ENCODE data around the gene CDC14A.
"Not testable (repeated sequence)": the region's sequence is repeated elsewhere in the genome, so short reads cannot be mapped to it uniquely, and the experiment has no call there.

CDC14A gene

DNA sequence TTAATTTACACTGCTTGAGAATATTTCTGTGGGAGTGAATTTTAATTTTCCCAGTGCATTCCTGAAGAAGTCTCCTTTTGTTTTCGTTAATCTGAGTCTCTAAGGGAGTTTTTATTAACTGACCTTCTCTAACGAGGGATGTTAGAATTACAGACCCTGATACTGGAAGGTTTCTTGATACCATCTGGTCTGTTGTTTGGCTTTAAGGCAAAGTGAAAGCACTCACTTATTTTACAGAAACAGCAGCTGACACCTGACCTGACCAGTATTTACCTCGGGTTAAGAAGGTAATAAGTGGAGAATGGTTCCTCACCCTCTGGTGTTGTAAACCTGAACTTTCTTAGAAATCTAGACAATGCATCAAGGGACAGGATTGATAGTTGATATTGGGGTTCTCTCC lies 12.4 kb downstream of the CDC14A start:
- peak; percentile 15 for DNase-seq

DNA sequence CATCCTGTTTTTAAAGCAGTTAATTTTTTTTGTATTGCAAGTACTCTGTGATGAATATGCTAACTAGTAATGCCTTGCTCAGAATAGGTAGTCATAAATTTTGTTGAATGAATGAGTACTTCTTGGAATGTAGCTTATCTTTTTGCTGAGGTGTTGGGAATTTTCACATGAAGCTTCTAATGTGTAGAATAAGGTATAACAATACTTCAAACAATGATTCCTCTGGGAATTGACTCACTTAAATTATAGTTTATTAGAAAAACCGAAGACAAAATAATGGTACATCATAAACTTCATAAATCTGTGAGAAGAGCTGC lies 13.9 kb downstream of the CDC14A start:
- no peak for DNase-seq

DNA sequence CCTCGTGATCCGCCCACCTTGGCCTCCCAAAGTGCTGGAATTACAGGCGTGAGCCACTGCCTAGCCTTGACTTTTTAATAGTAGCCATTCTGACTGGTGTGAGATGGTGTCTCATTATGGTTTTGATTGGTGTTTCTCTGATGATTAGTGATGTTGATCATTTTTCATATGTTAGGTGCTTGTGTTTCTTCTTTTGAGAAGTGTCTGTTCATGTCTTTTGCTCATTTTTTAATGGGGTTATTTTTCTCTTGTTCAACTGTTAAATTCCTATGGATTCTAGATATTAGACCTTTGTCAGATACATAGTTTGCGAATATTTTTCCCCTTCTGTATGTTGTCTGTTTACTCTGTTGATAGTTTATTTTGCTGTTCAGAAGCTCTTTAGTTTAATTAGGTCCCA lies 17.0 kb downstream of the CDC14A start:
- DNase-seq, result not testable (repeated sequence)

DNA sequence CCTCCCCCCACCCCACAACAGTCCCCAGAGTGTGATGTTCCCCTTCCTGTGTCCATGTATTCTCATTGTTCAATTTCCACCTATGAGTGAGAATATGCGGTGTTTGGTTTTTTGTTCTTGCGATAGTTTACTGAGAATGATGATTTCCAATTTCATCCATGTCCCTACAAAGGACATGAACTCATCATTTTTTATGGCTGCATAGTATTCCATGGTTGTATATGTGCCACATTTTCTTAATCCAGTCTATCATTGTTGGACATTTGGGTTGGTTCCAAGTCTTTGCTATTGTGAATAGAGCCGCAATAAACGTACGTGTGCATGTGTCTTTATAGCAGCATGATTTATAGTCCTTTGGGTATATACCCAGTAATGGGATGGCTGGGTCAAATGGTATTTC lies 21.6 kb downstream of the CDC14A start:
- not testable (repeated sequence) for DNase-seq

DNA sequence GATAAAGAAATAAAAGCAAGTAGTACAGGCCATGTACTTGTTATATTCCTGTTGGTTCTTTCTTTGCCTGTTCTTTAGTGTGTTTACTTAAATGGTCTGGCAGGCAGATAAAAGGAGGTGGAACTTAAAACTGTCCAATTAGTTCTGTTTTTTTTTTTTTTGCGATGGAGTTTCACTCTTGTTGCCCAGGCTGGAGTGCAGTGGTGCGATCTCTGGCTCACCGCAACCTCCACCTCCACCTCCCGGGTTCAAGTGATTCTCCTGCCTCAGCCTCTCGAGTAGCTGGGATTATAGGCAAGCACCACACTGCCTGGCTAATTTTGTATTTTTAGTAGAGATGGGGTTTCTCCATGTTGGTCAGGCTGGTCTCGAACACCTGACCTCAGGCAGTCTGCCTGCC lies 24.6 kb downstream of the CDC14A start:
- DNase-seq, result not testable (repeated sequence)

DNA sequence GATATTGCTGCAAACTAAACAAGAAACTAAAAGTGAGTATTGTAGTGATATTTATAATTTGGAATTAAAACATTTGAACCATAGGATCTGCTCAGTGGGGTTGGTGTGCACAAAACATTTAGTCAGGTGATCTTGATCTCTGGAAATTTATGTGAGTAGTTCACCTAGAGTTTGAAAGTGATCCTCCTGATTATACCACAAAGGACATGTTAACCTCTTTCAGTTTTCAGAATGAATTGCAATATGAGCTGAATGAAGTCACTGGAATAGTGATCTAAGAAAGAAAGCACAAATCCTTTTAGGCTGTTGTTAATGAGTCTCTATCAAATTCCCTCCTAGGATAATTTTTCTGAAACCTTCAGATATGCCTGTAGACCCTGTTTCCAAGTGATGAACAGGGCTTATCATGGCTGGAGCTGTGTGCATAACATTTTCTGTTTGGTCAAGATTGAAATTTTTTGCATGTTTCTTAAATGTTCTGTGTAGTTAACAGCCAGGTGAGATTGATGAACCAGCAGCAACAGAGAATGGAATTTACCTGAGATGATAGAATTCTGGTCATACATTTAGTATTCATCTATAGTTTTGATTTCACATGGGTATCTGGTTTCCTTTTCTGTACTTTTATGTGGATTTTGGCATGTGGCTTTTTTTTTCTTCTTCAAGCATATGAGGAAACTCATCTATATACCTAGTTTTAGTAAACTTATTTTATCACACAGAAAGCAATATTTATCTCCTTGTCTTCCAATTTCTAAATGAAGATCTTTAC lies 25.5 kb downstream of the CDC14A start:
- DNase-seq, result no peak

DNA sequence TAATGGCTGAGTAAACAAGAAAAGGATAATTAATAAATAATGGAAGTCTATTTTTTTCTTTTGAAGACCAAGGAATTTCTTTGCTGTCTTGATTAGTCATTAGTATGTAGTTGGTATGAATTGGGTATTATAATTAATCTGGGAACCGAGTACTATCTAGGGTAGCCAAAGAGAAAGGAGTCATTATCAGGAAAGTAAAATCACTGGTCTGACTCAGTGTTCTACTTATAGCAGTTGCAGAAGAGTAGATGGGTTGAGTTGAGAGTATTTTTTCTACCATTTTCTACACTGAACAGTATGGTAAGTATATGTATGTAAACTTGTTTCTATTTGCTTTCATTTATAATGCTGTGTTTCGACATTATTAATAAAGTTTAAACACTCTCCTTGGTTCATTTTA lies 26.6 kb downstream of the CDC14A start:
- DNase-seq, result no peak

DNA sequence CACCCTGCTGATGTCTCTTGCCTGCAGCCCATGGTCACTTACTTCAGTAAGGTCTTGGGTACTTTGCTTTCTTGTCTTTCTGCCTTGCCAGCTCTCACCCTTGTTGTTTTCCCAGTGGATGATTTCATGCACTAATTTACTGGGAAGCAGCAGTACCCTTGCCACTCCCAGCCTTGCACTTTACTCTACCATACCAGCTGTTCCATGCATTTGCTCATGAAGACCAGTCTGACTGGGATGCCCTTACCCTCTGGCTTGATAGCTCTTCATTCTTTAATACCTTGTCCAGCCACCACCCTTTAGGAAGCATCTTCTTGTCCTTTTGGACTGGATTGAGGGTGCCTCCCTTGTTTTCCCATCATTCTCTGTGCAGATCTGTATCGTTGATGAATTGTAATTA lies 28.3 kb downstream of the CDC14A start:
- DNase-seq, result no peak

DNA sequence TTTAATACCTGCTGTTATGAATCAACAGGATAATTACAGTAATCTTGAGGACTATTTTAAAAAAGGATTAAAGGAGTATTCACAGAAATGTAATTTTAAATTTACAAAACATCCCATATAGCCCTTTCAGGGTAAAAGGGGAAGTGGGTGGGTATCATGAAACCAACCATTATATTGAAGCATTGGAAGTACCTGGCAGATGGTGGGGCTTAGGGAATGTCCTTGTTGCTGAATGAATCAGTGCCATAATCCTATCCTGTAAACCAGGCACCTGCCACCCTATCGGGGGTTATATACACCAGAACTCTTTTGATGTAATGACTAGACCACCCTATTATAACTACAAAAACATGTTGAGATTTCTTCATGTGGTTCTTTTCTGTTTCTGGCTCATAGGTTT lies 30.4 kb downstream of the CDC14A start:
- no peak for DNase-seq

DNA sequence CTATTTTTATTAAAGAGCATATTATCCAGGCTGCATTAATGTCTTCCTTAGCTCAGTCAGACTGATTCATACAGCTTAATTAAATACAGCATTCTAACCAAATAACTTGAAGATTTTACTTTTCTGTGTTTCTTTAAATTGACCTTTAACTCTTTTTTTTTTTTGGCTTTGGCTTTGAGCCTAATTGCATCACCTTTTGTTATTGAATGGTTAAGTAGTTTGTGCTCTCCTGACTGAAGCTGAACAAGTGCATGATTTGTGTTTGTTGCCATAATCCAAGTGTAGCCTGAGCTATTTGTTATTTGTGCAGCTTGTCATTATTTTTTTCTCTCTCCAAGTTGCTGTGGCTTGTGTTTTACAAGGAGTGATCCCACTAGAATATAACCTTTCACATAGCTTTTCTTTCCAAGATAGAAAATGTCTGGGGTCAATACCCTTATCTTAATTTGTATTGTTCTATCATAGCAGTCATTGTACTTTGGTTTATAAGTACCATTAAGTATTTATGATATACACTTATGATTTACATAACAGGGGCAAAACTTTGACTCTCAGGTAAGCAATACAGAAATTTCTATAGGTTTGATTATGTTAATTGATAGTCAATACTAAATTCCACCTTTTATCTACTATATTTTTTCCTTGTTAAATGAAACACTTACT lies 31.6 kb downstream of the CDC14A start:
- DNase-seq, result no peak

DNA sequence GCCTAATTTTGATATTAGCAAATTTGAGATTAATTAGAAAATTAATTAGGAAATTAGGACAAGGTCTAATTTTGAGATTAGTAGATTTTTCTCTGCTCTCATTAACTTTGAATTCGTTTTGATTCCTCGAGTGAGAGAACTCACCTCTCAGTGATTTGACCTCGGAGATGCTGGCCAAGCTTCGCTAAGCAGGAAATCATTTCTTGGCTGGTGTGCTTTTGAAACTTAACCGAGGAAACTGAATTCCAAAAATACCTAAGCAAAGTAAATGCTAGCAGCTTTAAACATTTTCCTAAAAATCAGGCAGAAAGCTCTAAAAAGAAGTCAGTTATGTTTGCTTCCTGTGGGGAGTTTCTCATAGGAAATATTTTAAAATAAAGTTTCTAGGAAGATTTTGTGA lies 34.9 kb downstream of the CDC14A start:
- no peak for DNase-seq

DNA sequence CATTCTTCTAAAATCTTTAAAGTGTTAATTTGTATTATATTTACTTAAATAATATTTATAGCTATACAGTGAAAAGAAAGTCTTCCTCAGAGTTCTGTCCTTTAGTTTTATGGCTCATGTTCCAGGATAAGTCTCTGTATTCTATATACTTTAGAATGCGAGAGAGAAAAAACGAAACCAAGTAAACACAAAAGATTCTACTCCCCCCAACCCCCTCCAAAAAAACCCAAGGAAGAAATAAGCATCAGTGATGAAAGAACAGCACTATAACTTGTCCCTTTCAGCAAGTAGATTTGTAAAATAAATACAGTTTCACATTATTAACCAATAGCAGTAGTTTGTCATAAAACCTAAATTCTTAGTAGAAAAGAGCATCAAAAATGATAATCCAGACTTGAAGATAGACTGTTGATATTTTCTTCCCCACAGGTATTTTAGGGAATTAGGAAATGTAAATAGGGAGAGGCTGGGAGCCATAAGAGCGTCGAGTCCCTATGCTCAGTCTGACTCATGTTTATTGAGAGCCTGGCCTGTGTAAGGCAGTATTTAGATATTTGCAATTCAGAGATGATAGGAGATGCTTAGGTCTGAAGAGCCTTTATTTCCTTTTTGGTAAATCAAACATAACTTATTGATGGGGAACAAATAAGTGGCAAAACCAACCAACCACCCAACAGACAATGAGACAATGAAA lies 35.5 kb downstream of the CDC14A start:
- no peak for DNase-seq

DNA sequence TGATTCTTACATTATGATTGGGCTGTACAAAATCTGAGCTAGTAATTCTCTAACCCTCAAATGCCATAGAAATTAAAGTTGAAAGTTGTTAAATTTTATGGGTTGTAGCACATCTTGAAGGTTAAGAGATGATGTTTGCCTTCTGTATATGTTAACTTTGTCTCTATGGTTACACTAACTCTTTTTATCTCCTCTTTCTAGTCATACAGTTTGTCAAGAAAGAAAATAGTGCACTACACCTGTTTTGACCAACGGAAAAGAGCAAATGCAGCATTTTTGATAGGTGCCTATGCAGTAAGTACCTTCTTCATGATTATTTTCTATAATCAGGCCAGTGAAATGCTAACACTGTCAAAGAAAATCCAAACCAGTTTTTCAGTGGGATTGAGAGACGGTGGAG lies 38.2 kb downstream of the CDC14A start:
- no peak for DNase-seq

DNA sequence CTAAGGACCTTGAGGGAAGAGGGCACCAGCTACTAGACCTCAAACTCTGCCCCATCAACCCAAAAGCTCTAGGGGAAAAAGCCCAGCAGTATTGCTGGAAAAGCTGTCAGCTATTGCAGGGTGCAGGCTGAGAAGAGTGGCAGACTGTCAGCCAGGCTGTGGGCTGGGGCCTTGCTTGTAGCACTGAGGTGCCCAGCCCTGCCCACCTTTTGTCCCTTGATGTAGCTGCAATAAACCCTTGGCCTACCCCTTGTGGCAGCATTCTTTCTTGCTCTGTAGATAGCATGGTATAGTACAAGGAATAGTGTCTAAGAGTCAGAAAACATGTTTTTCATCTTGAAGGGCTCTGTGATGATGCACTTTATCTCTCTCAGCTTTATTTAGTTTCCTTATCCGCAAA lies 39.4 kb downstream of the CDC14A start:
- DNase-seq, result no peak

DNA sequence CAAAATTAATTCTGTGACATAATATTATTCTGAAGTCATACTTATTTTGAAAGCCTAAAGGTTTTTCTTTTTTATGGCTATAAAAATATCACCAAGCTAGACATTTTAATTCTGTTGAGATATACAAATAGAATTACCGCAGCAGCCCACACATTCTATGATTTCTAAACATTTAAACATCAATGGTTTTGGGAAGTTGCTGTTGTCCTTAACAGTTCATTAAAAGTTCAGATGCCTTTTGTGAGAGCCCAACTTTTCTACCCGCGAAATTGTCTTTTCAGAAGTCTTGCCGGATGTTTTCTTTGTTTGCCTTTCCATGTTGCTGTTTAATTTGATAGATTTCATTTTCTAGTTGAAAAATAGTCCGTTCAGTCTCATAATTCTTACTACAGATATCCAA lies 40.5 kb downstream of the CDC14A start:
- DNase-seq, result no peak

DNA sequence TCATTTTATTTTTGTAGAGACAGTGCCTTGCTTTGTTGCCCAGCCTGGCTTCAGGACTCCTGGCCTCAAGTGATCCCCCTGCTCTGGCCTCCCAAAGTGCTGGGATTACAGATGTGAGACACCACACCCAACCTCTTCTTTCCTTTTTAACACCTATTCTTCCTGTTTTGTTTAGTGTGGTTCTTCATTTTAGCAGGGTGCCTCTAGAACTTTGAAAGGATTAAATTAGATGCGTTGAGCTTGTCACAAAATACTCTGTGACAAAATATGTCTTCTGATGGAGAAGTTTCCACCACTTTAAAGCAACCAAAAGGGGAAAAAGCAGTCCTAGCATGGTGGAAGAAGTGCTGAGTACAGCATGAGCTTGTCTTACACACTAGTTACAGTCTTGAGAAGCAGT lies 42.0 kb downstream of the CDC14A start:
- no peak for DNase-seq

DNA sequence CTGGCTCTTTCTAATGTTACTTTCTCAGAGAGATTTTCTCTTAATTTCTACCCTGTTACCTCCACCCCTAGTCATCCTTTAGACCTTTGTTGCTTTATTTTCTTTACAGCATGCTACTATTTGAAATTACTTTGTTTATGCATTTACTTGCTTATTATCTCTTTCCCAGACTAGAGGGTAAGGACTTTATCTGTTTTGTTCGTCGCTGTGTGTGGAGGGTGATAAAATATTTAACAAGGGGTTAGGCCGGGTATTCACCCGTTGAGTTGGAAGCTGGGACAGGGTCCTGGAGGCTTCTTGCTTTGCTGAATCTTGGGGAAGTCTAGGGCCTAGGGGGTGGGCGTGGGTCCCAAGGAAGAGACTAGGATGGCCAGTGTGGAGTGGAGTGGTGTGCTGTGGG lies 43.6 kb downstream of the CDC14A start:
- DNase-seq, result peak; percentile 37

DNA sequence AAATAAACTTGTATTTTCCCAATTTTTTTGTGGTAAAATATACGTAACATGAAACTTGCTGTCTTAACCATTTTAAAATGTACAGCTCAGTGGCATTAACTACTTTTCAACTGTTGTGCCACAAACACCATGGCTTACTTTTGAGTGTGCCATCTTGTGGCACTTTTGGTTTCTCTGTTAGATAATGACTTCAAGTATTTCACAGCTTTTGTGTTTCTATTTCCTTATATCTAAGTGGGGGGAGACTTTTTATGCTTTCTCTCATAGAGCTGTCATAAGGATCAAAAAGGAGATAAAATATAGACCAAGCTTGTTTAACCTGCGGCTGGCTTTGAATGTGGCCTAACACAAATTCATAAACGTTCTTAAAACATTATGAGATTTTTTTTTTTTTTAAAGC lies 44.3 kb downstream of the CDC14A start:
- DNase-seq, result peak; percentile 55

DNA sequence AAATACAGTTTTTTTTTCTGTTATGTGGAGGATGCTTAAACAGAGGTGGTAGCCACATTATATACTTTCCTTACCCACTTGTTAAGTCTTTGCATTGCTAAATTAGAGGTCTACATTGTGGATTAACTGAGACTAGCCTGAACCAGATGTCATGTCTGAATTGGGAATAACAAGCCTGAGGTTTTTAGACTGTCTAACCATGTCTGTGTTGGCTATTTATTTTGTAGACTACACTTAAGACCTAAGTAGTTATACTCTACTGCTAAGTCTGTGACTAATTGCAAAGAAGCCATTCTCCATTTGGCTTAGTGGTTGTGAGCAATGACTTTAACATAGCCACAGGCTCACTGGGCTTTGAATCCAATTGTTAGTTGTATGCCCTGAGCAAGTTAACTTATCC lies 45.4 kb downstream of the CDC14A start:
- DNase-seq, result no peak

DNA sequence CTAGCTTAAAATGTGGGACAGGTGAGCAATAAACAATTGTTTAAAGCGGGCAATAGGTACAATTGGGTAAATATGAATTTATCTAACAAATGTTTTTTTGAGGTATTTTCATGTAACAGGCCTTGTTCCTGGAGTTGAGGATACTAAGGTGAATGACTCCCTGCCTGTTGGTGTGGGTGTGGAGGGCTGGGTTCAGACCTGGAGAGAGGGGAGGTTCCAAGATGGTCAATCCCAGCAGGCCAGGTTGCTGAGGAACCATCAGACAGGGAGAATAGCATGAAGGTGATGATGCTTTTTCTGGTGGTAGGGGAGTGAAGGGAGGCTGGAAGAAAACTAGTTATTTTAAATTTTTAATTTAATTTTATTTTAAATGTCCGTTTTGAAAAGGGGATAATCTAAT lies 46.3 kb downstream of the CDC14A start:
- DNase-seq, result no peak

DNA sequence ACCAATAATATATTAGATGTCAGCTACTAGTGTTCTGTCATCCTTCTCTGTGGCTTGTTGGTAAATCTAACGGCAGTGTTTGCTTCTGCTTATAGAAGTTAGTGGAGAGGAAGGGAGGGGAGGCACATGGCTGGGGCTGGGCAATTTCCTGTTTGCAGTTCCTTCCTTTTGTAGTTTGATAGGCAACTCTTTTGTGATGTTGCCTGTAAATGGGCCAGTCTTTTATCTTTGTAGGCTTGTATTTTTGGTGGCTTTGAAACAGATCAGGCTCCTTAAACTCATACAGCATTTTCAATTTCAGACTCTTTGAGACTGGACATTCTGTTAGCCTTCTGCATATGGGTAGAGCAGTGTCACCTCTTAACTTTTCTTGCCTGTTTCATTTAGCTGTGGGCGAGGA lies 48.1 kb downstream of the CDC14A start:
- DNase-seq, result peak; percentile 91

DNA sequence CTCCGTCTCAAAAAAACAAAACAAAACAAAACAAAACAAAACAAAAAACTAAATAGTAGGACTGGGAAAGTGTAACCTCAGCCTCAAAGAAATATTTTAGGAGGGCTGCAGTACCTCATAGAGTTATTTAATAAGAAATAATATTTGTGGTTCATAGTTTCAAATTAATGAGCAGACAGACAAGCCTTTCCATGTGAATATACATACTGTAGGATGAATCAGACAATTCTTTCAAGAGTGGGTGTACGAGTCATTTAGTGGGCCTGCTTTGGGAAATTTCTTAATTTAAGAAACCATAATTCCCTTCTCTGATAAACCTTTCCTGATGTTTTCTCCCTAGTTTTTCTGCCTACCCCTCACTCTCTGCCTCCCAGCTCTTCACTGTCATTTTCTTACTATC lies 52.5 kb downstream of the CDC14A start:
- DNase-seq, result no peak

DNA sequence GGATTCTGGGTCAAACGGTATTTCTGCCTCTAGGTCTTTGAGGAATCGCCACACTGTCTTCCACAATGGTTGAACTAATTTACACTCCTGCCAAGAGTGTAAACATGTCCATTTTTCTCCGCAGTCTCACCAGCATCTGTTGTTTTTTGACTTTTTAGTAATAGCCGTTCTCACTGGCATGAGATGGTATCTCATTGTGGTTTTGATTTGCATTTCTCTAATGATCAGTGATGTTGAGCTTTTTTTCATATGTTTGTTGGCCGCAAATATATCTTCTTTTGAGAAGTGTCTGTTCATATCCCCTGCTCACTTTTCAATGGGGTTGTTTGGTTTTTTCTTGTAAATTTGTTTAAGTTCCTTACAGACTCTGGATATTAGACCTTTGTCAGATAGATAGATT lies 53.6 kb downstream of the CDC14A start:
- DNase-seq, result not testable (repeated sequence)

DNA sequence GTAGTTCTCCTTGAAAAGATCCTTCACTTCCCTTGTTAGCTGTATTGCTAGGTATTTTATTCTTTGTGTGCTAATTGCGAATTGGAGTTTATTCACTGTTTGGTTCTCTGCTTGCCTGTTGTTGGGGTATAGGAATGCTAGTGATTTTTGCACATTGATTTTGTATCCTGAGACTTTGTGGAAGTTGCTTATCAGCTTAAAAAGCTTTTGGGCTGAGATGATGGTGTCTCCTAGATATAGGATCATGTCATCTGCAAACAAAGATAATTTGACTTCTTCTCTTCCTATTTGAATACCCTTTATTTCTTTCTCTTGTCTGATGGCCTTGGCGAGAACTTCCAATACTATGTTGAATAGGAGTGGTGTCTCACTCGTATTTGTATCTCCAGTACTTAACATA lies 55.1 kb downstream of the CDC14A start:
- not testable (repeated sequence) for DNase-seq

Measured in hematopoietic multipotent progenitor cell treated with erythropoietin and hydrocortisone succinate and interleukin-3 and kit ligand, for 6 days (in vitro differentiated cells).